IPS DF 6.9 (cell line): ENCODE results near the gene IGSF9.

Experiments used
- DNase-seq: peaks from one replicate; pipeline ENCODE4 v3.0.0-alpha.2; 2013; ENCODE audit warnings: low read depth, low spot score
- H3K27ac ChIP-seq: one replicate; pipeline ENCODE4 v1.5.1; 2013; ENCODE audit warnings: low read length, control low read depth
- H3K27me3 ChIP-seq: 2 replicates; pipeline ENCODE4 v1.6.1; 2013; ENCODE audit warnings: mild to moderate bottlenecking, low read length; ENCODE audit not compliant: control insufficient read depth, insufficient read depth
- H3K36me3 ChIP-seq: 2 replicates; pipeline ENCODE4 v1.6.1; 2013; ENCODE audit warnings: low read length; ENCODE audit not compliant: control insufficient read depth, insufficient read depth
- H3K4me1 ChIP-seq: 2 replicates; pipeline ENCODE4 v1.6.1; 2013; ENCODE audit warnings: low read length; ENCODE audit not compliant: control insufficient read depth, insufficient read depth
- H3K4me3 ChIP-seq: 2 replicates; pipeline ENCODE4 v1.5.1; 2013; ENCODE audit warnings: mild to moderate bottlenecking, low read length
- H3K9me3 ChIP-seq: 2 replicates; pipeline ENCODE4 v1.6.1; 2013; ENCODE audit warnings: low read length, inconsistent platforms; ENCODE audit not compliant: control insufficient read depth, insufficient read depth
- WGBS: extraction: QIAGEN DNeasy Blood & Tissue Kit; methylation state at CpG from one replicate; pipeline ENCODE4 v1.1.7; 2013; ENCODE audit warnings: mixed read lengths, missing lambda C conversion rate; ENCODE audit not compliant: insufficient read length, insufficient coverage; 5-methylcytosine and 5-hydroxymethylcytosine counted together

Gene IGSF9

GRCh38 chr1:159986093-159986492 is 40.7 kb upstream of the IGSF9 start:
- Histone ChIP-seq H3K27me3 (no peaks in the 10 kb centered on the region), H3K27ac (no peak overlapping the region)
- no CpG with 5 or more reads among the region's 2 CpGs for WGBS

DNA sequence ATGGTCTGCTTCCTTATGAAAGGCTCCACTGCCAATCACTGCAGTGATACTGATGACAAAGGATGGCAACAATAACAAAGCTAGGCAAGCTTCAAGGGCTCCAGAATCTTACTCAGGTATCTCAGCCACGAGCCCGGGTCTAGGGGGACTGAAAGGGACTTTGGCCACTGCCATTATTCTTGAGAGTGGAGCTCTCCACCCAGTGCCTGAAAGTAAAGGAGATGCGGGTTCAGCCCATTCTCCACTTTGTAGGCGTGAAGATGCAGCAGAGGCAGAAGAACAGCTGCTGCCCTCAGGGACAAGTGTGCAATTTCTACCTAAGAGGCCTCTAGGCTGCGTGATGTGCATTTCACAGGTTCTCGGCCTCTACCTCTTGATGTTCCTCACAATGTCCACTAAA is 40.1 kb upstream of the IGSF9 start:
- no peaks in the 10 kb centered on the region for H3K36me3 ChIP-seq
- H3K27ac ChIP-seq, result no peak overlapping the region
- H3K4me1 ChIP-seq, result no peaks in the 10 kb centered on the region
- DNase-seq, result no peak
- H3K9me3 ChIP-seq, result no peaks in the 10 kb centered on the region
- H3K4me3 ChIP-seq, result no peak overlapping the region
- H3K27me3 ChIP-seq, result no peaks in the 10 kb centered on the region
- no CpG with 5 or more reads among the region's 6 CpGs for WGBS

More at GRCh38 chr1:159986093-159986492, 40.7 kb upstream of the IGSF9 start:
- Histone ChIP-seq H3K9me3 (no peaks in the 10 kb centered on the region), H3K4me1 (no peaks in the 10 kb centered on the region), H3K36me3 (no peaks in the 10 kb centered on the region), H3K4me3 (no peak overlapping the region)
- no peak for DNase-seq

GRCh38 chr1:159983681-159984080 is 38.3 kb upstream of the IGSF9 start:
- no peaks in the 10 kb centered on the region for H3K27me3 ChIP-seq

DNA sequence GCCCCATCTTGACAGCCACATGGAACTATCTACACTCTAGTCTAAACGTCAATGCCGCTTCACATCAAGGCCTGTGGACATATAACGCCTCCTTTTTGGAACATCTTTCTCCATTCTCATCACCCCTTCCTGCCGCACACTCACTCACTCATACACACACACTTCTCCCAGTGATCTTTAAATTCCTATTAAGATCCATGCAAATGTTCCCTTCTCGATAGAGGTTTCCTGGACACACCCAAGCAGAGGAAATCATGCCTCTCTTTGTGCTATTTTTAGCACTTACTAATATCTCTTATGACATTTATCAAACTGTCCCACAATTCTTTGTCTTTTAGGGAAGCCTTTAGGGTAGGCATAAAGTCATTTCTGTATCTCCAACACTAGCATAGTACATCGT is 36.9 kb upstream of the IGSF9 start:
- Histone ChIP-seq H3K36me3 (no peaks in the 10 kb centered on the region), H3K4me3 (no peak overlapping the region), H3K27me3 (no peaks in the 10 kb centered on the region), H3K4me1 (no peaks in the 10 kb centered on the region), H3K9me3 (no peaks in the 10 kb centered on the region), H3K27ac (no peak overlapping the region)
- WGBS, result 100% methylated on average over 1 of the region's 6 CpGs
- DNase-seq, result no peak

More at GRCh38 chr1:159983681-159984080, 38.3 kb upstream of the IGSF9 start:
- H3K4me1 ChIP-seq, result no peaks in the 10 kb centered on the region
- H3K27ac ChIP-seq, result no peak overlapping the region
- DNase-seq, result no peak
- H3K9me3 ChIP-seq, result no peaks in the 10 kb centered on the region
- WGBS, result no CpG with 5 or more reads among the region's 5 CpGs
- no peak overlapping the region for H3K4me3 ChIP-seq
- H3K36me3 ChIP-seq, result no peaks in the 10 kb centered on the region

- Histone ChIP-seq H3K36me3 (no peaks in the 10 kb centered on the region), H3K27me3 (no peaks in the 10 kb centered on the region), H3K4me1 (no peaks in the 10 kb centered on the region), H3K4me3 (no peak overlapping the region), H3K27ac (no peak overlapping the region), H3K9me3 (no peaks in the 10 kb centered on the region)
- no CpG with 5 or more reads among the region's 6 CpGs for WGBS
- no peak for DNase-seq
Observed at GRCh38 chr1:159981351-159982055, 36.1 kb upstream of the IGSF9 start.

- Histone ChIP-seq H3K27me3 (no peaks in the 10 kb centered on the region), H3K36me3 (no peaks in the 10 kb centered on the region)
- no CpG with 5 or more reads among the region's 7 CpGs for WGBS
Observed at GRCh38 chr1:159980786-159981185, 35.4 kb upstream of the IGSF9 start.

DNA sequence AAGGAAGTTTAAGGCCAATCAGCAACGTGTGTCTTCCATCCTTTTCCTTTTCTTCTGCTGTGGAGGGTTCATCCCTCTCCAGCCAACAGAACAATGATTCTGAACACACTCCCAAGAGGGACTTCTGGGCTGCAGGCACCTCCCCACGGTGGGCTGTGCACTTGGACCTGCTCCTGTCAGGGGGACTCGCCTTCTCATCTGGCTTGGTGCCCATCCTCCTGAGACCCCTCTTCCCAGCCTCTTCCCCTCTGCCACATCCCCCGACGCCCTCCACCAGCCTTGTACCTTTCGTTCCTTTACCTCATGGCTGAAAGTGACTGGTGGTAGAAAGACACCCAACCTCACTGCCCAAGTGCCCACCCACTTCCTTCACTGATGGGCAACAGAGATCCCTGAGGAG is 34.7 kb upstream of the IGSF9 start:
- H3K27ac ChIP-seq, result no peak overlapping the region
- no peak overlapping the region for H3K4me3 ChIP-seq
- no peaks in the 10 kb centered on the region for H3K36me3 ChIP-seq
- H3K4me1 ChIP-seq, result no peaks in the 10 kb centered on the region
- WGBS, result no CpG with 5 or more reads among the region's 6 CpGs
- no peak for DNase-seq
- H3K27me3 ChIP-seq, result no peaks in the 10 kb centered on the region
- H3K9me3 ChIP-seq, result no peaks in the 10 kb centered on the region

More at GRCh38 chr1:159980786-159981185, 35.4 kb upstream of the IGSF9 start:
- H3K27ac ChIP-seq, result no peak overlapping the region
- H3K4me1 ChIP-seq, result no peaks in the 10 kb centered on the region
- DNase-seq, result no peak
- no peak overlapping the region for H3K4me3 ChIP-seq
- H3K9me3 ChIP-seq, result no peaks in the 10 kb centered on the region

DNA sequence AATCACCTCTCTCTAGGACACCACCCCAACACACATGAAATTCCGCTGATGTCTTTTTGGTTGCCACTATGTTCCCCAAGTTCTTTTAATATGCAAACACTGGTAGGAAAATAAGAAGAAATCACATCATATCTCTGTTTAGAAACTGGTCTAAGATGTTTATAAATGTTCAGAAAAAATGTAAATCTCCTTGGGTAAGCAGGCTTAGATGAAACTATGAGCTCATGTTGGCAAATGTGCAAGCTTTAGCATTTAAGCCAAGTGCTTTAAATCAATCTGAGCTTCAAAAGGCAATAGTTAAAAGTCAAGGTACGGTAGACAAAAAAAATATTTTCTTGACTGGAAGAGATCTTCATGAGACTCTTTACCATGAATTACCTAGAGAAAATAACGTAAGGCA is 33.8 kb upstream of the IGSF9 start:
- no CpG with 5 or more reads among the region's 3 CpGs for WGBS
- no peak for DNase-seq
- no peaks in the 10 kb centered on the region for H3K36me3 ChIP-seq
- no peak overlapping the region for H3K27ac ChIP-seq
- no peaks in the 10 kb centered on the region for H3K9me3 ChIP-seq
- no peaks in the 10 kb centered on the region for H3K27me3 ChIP-seq
- no peak overlapping the region for H3K4me3 ChIP-seq
- H3K4me1 ChIP-seq, result no peaks in the 10 kb centered on the region

GRCh38 chr1:159978107-159978398 is 32.6 kb upstream of the IGSF9 start:
- Histone ChIP-seq H3K36me3 (no peaks in the 10 kb centered on the region), H3K27me3 (no peaks in the 10 kb centered on the region), H3K4me3 (no peak overlapping the region), H3K4me1 (no peaks in the 10 kb centered on the region), H3K9me3 (no peaks in the 10 kb centered on the region), H3K27ac (no peak overlapping the region)
- DNase-seq, result no peak
- no CpG with 5 or more reads among the region's 2 CpGs for WGBS

DNA sequence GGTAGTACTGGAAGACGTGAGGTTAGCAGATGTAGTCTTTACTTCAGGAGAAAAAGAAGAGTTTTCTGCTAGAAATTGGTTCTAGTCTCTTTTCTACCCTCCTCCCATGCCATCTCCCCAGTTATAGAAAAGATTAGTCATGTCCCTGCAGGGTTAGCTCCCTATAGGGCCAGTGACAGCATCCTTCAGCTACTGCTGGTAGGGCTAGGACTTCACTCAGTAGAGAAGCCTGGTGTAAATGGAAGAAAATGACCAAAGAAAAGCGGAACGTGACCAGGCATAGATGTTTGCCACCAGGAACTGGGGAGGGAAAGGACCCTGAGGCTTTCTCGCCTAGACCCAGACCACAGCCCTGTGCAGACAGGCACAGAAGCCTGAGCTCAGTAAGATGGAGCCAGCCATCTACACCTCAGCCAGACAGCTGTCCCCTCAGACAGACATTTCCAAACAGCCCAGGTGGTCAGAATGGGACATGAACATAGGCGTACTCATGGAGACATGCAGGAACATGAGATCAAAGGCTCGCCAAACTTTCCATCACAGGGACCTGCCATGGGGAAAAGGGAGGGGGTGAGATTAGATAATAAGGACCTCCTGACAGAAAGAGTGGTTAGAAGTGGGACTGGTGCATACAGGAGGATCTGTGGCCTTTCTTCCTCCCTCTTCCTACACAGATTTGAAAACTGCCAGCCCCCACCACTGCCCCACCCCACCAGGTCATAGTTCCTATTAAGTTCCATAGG is 32.1 kb upstream of the IGSF9 start:
- WGBS, result no CpG with 5 or more reads among the region's 6 CpGs
- no peaks in the 10 kb centered on the region for H3K36me3 ChIP-seq

More for the DNA sequence above, 32.1 kb upstream of the IGSF9 start:
- Histone ChIP-seq H3K4me1 (no peaks in the 10 kb centered on the region), H3K27ac (no peak overlapping the region), H3K27me3 (no peaks in the 10 kb centered on the region), H3K9me3 (no peaks in the 10 kb centered on the region), H3K4me3 (no peak overlapping the region)
- no peak for DNase-seq
